Hematopoietic multipotent progenitor cell treated with erythropoietin and hydrocortisone succinate and interleukin-3 and kit ligand, for 8 days (in vitro differentiated cells): ENCODE results near the gene FGD5.

ENCODE experiments used
- DNase-seq: peaks from one replicate; pipeline ENCODE4 v3.0.0-alpha.2; 2015

The FGD5 gene

GRCh38 chr3:14946236-14946635, 127.5 kb downstream of the FGD5 start:
- DNase-seq, result no peak

GRCh38 chr3:14946739-14947099, 128.0 kb downstream of the FGD5 start:
- no peak for DNase-seq

GRCh38 chr3:14947100-14947885, 128.5 kb downstream of the FGD5 start, which contains the start of gene NR2C2:
Gene NR2C2 (plus strand): TSS chr3:14947583. CDS start chr3:15003915, 56,332 bp downstream.
- peak; percentile 86 for DNase-seq

GRCh38 chr3:14947886-14948608, 129.3 kb downstream of the FGD5 start:
- peak; percentile 96 for DNase-seq

GRCh38 chr3:14948609-14949038, 129.9 kb downstream of the FGD5 start:
- DNase-seq, result no peak

- no peak for DNase-seq
These were observed 130.4 kb downstream of the FGD5 start for GRCh38 chr3:14949126-14949525.

GRCh38 chr3:14950274-14950673, 131.5 kb downstream of the FGD5 start:
- no peak for DNase-seq

GRCh38 chr3:14957153-14957552, 138.4 kb downstream of the FGD5 start:
- no peak for DNase-seq

GRCh38 chr3:14957925-14958324, 139.2 kb downstream of the FGD5 start:
- no peak for DNase-seq

GRCh38 chr3:14959359-14959943, 140.7 kb downstream of the FGD5 start:
- DNase-seq, result peak; percentile 60

- DNase-seq, result no peak
These were observed 144.0 kb downstream of the FGD5 start for GRCh38 chr3:14962762-14963161.

- no peak for DNase-seq
These were observed 148.5 kb downstream of the FGD5 start for GRCh38 chr3:14967285-14967684.

- no peak for DNase-seq
These were observed 150.9 kb downstream of the FGD5 start for GRCh38 chr3:14969671-14970070.

GRCh38 chr3:14976317-14976716, 157.6 kb downstream of the FGD5 start:
- DNase-seq, result no peak

GRCh38 chr3:14980689-14981088, 161.9 kb downstream of the FGD5 start:
- no peak for DNase-seq
